Ascending aorta (tissue), 2 donors: ENCODE measurements around the gene MLF2. TPM values are rescaled to one million over a fixed set of nuclear protein-coding genes. Genes with fewer than 3 reads are reported as not detected.

Source experiments
- DNase-seq, 2 donors: peaks; one replicate each; pipeline ENCODE4 v3.0.0-alpha.2; 2019; ENCODE audit warnings: low spot score in 2 of 2
- H3K27ac ChIP-seq, 2 donors: fragments of 200-600 bp; sonication (generic); one replicate each; pipeline ENCODE4 v1.5.1; 2016 to 2017; ENCODE audit warnings: mild to moderate bottlenecking in 1 of 2
- H3K27me3 ChIP-seq: fragments of 200-600 bp; sonication (generic); one replicate; pipeline ENCODE4 v1.5.1; 2017
- H3K36me3 ChIP-seq, 2 donors: fragments of 200-600 bp; sonication (generic); one replicate each; pipeline ENCODE4 v1.5.1; 2016
- H3K4me1 ChIP-seq, 2 donors: fragments of 200-600 bp; sonication (generic); one replicate each; pipeline ENCODE4 v1.5.1; 2016 to 2017; ENCODE audit warnings: mild to moderate bottlenecking in 1 of 2
- H3K4me3 ChIP-seq, 2 donors: fragments of 200-600 bp; sonication (generic); one replicate each; pipeline ENCODE4 v1.5.1; 2016 to 2017; ENCODE audit warnings: mild to moderate bottlenecking in 1 of 2
- H3K9me3 ChIP-seq, 2 donors: fragments of 200-600 bp; sonication (generic); one replicate each; pipeline ENCODE4 v1.5.1; 2016
- CTCF ChIP-seq, 3 experiments: fragments of 200-600 bp in 2 of 3; fragments of 450-650 bp in 1 of 3; sonication (generic) in 2 of 3; IDR thresholded peaks; one replicate each; pipeline ENCODE4 v1.5.1; 2016 to 2019; ENCODE audit warnings: antibody characterized with exemption in 3 of 3, mild to moderate bottlenecking in 1 of 3, moderate library complexity in 1 of 3
- intact Hi-C: fragments of 100-400 bp; cut with DNase I; formaldehyde crosslinking; loops from one replicate; pipeline ENCODE4 v1.15.1; 2023
- total RNA-seq: library from RNA; depleted of rRNA; stranded (reverse); fragments of >200 nt; gene quantifications from one replicate; pipeline ENCODE4 v1.1.0, GENCODE V29; 2016

The MLF2 gene
- total RNA-seq, 1 donor from 2014 or later: 145 TPM

- no peak overlapping the region for H3K27ac ChIP-seq
- peaks cover 0 to 8% of the 10 kb centered on the region in 2 donors for H3K4me1 ChIP-seq
- intact Hi-C loops: no loop called here
- H3K9me3 ChIP-seq: no peaks in the 10 kb centered on the region
- no peak overlapping the region for H3K4me3 ChIP-seq
- H3K36me3 ChIP-seq: peaks cover 47 to 52% of the 10 kb centered on the region in 2 donors
- no peak for TF ChIP-seq CTCF (IDR thresholded peaks at IDR 0.05)
- no peaks in the 10 kb centered on the region for H3K27me3 ChIP-seq
- DNase-seq: no peak
Measured at GRCh38 chr12:6729186-6729585, 23.8 kb downstream of the MLF2 start.

GRCh38 chr12:6725350-6725749 is 27.6 kb downstream of the MLF2 start:
- Histone ChIP-seq H3K4me1 (peaks cover 0 to 8% of the 10 kb centered on the region in 2 donors), H3K4me3 (no peak overlapping the region), H3K27ac (no peak overlapping the region), H3K36me3 (peaks cover 23 to 29% of the 10 kb centered on the region in 2 donors), H3K9me3 (no peaks in the 10 kb centered on the region), H3K27me3 (no peaks in the 10 kb centered on the region)
- no peak for DNase-seq
- intact Hi-C loops: loop anchor here (2.0 kb wide), 1 partner anchor 27 kb away; the partner anchor contains the start of gene MLF2
- TF ChIP-seq CTCF (IDR thresholded peaks at IDR 0.05): no peak

- peak overlapping the region; percentile 62 to 70 for H3K4me3 ChIP-seq
- peaks cover 0 to 8% of the 10 kb centered on the region in 2 donors for H3K4me1 ChIP-seq
- TF ChIP-seq CTCF (IDR thresholded peaks at IDR 0.05): no peak
- intact Hi-C loops: loop anchor here (1.0 to 2.0 kb wide), 3 partner anchors 24 to 35 kb away; partner anchors contain the start of genes MLF2, PIANP and ZNF384
- peaks cover 14 to 20% of the 10 kb centered on the region in 2 donors for H3K36me3 ChIP-seq
- no peaks in the 10 kb centered on the region for H3K9me3 ChIP-seq
- H3K27me3 ChIP-seq: no peaks in the 10 kb centered on the region
- H3K27ac ChIP-seq: peak overlapping the region; percentile 75 to 93
- DNase-seq: peak in 1 of 2 donors; percentile 64
Measured at GRCh38 chr12:6724409-6724797, 28.5 kb downstream of the MLF2 start.

GRCh38 chr12:6723607-6724408 is 29.1 kb downstream of the MLF2 start, which contains the start of gene COPS7A:
Gene COPS7A, plus strand, starts transcription at chr12:6724046. Its CDS starts 611 bp downstream, at chr12:6724657.
- Histone ChIP-seq H3K36me3 (peaks cover 8 to 14% of the 10 kb centered on the region in 2 donors), H3K9me3 (no peaks in the 10 kb centered on the region), H3K4me3 (peak within 1 kb of the TSS; percentile 62 to 70), H3K27me3 (no peaks in the 10 kb centered on the region), H3K27ac (peak within 1 kb of the TSS; percentile 75 to 93), H3K4me1 (peaks cover 0 to 8% of the 10 kb centered on the region in 2 donors)
- intact Hi-C loops: loop anchor here (1.0 to 2.0 kb wide), 4 partner anchors 24 to 61 kb away; partner anchors contain the start of genes ING4, MLF2, PIANP and ZNF384
- no peak for TF ChIP-seq CTCF (IDR thresholded peaks at IDR 0.05)
- DNase-seq: peak; percentile 91 to 99

GRCh38 chr12:6722863-6723262 is 30.1 kb downstream of the MLF2 start:
- H3K4me3 ChIP-seq: no peak overlapping the region
- intact Hi-C loops: loop anchor here (1.0 kb wide), 1 partner anchor 60 kb away; the partner anchor contains the start of gene ING4
- H3K9me3 ChIP-seq: no peaks in the 10 kb centered on the region
- H3K27me3 ChIP-seq: no peaks in the 10 kb centered on the region
- TF ChIP-seq CTCF (IDR thresholded peaks at IDR 0.05): no peak
- no peak for DNase-seq
- no peak overlapping the region for H3K27ac ChIP-seq
- H3K36me3 ChIP-seq: peaks cover 0 to 4% of the 10 kb centered on the region in 2 donors
- H3K4me1 ChIP-seq: peaks cover 0 to 8% of the 10 kb centered on the region in 2 donors
